HG03095 (cell line): Measurements from ENCODE around the gene LRRC71.
"Not testable (repeated sequence)": the region's sequence is repeated elsewhere in the genome, so short reads cannot be mapped to it uniquely, and the experiment has no call there.

ENCODE experiments used
- ATAC-seq: cut with Tn5 transposase; IDR thresholded peaks from one replicate; pipeline ENCODE4 v1.9.1; 2021; ENCODE audit warnings: moderate library complexity; ENCODE audit not compliant: unreplicated experiment

Gene LRRC71

DNA sequence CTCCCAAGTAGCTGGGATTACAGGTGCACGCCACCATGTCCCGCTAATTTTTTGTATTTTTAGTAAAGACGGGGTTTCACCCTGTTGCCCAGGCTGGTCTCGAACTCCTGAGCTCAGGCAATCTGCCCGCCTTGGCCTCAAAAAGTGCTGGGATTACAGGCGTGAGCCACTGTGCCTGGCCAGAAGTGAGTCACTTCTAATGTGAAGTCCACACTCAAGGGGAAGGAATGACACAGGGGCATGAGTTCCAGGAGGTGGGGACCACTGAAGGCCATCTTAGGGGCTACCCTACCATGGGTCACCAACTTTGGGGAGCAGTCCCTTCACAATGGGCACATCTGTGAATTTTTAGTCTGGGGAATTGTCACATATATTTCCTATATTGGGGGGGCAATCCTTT lies 6.3 kb downstream of the LRRC71 start:
- ATAC-seq: not testable (repeated sequence)

DNA sequence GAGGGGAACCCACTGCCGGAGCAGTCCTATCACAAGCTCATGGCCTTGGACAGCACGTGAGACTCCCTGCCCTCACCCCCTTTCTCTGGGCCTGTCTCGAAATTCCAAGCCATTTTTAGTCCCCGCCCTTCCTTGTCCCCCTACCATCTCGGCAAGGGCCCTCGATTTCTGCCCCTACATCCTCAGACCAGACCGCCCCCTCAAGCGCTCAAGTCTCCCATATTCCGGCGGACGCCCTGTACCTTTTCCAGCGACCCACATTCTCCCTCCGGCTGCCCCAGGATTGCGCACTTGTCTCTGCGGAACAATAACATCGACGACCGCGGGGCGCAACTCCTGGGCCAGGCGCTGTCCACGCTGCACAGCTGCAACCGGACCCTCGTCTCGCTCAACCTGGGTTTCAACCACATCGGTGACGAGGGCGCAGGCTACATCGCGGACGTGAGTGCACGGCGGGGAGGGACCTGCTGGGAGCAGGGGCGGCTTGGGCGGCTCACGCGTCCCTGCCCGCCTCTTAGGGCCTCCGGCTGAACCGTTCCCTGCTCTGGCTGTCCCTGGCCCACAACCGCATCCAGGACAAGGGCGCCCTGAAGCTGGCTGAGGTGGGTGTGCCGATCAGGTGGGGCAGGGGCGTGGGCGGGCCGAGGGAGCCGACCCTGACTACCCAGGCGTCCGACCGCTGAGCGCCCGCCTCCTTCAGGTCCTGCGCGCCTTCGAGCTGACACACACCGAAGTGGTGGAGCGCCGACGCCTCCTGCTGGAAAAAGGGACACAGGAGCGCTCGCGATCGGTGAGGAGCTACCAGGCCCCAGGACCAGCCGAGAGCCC lies 7.0 kb downstream of the LRRC71 start:
- ATAC-seq: no peak

DNA sequence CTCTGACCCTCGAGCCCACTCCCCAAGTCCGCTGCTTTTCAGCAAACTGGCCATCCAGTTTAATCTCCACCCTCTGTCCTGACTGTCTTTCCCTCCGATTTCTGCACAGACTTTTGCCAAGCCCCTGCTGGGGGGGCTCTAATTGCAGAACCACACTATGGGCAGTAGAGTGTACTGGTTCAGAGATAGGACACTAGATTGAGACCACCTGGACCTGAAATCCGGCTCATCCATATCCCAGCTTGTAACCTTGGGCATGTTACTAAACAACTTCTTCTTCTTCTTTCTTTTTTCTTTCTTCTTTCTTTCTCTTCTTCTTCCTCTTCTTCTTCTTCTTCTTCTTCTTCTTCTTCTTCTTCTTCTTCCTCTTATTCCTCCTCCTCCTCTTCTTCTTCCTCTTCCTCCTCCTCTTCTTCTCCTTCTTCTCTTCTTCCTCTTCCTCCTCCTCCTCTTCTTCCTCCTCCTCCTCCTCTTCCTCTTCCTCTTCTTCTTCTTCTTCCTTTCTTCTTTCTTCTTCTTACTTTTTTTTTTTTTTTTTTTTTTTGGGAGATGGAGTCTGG lies 7.7 kb downstream of the LRRC71 start:
- no peak for ATAC-seq

DNA sequence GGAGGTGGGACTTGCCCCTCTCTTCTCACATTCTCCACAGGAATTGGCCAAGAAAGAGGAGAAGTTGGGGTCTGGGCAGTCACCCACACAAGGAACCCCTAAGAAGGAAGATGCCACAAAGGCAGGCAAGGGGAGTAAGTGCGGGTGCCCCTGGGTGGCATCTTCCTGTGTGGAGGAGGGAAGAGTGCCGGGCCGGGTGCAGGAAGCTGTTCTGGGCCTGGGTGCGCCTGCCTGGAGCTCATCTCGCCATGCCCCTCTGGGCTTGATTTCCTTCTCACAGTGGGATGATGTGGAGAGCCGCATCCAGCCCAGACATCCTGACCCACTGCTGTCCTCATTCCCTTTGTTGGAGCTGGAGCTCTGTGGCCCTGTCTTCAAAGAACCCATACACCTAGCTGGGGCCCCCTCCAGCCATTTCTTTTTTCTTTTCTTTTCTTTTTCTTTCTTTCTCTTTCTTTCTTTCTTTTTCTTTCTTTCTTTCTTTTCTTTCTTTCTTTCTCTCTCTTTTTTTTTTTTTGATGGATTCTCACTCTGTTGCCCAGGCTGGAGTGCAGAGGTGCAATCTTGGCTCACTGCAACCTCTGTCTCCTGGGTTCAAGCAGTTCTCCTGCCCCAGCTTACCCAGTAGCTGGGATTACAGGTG lies 9.3 kb downstream of the LRRC71 start:
- ATAC-seq: no peak

DNA sequence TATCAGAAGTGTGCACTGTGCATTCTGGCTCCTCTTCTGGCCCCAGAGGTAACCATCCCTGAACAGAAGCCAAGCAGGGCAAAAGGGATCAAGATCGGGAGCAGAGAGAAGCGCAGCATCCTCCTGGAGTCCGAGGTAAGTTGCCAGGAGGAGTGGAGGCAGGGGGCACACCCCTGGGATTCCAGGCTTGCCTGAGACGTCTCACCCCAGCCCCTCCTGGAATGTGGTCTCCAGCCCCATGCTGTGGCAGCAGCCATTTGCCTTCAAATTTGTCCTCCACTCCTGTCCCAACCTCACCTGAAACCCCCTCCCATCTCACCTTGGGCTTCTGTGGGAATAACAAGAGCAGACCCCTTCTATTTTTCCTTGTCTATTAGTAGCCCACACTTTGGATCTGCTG lies 10.1 kb downstream of the LRRC71 start:
- ATAC-seq: no peak

DNA sequence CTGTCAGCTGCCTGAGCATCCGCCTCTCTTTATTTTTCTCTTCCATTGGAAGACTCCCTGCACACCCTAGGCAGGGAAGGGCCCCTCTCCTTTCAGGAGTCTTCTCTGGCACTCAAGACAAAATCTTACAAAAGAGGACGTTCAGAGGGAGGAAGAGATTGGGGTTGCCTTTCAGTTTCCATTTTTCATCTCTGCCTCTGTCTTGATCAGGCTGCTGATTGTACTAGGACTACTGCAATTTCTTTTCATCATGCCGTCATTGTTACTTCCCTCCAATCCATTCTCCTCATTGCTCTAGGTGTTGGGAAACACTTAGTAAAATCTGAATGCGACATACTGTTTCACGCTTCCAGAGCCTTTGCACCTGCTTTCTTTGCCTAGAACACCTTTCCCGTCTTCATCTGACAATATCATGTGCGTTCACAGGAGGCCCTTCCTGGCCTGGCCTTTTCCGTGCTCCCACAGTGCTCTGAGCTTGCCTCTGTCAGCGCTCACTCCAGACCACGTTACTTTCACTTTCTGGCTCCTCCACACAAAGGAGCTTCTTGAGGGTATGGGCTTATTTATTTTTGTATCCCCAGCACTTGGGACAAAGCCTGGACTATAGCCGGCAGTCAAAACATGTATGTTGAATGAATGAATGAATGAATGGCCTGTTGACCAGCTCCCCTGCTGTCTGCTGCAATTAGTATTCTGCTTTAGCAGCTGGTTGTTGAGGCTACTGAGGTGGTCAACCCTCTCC lies 10.9 kb downstream of the LRRC71 start:
- no peak for ATAC-seq

DNA sequence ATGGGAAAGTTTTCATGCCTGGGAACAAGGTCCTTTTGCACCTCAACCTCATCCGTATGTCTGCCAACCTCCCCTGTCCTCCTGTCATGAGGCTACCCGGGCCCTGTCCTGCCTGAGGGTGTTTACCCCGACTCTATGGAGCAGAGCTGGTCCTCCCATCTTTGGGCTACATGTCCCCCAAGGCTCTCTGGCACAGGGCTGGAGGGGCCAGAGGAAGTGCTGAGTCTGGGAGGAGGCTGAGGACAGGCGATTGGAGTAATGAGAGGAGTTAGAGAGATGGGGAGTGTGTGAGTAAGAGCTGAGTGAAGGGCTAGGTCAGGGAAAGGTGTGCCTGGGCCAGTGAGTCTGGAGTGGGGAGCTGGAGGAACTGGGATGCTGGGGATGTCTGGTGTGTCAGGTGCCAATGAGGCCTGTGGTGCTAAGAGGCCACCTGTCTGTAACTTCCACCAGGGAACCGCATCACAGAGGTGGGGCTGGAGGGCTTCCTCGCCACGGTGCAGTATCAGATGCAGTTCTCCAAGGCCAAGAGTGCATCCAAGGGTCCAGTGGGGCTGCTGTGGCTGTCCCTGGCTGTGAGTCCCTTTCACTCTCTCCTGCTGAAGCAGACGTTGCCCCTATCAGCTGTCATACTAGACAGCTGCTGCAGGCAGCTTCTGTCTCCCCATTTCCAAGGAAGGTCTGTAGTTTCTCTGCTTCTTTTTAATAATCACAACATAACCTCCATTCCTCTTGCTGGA lies 11.7 kb downstream of the LRRC71 start:
- no peak for ATAC-seq

DNA sequence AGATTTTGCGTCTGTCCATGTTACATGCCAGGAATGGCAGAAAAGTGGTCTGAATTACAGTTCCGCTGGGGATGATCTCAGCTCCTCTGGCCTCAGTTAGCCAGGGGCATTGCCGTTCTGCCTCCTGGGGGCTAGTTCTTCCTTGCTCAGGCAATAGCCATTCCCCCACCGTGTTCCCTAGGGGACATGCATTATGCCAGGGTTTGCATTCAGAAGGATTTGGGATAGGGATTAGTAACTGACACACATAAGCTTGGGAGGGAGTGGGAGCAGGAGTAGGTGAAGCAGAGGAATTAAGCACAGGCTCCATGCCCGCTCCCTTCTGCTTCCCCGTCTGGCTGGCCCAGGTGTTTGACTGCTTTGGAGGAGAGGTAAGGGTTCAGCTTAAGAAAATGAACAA lies 12.7 kb downstream of the LRRC71 start:
- no peak for ATAC-seq

DNA sequence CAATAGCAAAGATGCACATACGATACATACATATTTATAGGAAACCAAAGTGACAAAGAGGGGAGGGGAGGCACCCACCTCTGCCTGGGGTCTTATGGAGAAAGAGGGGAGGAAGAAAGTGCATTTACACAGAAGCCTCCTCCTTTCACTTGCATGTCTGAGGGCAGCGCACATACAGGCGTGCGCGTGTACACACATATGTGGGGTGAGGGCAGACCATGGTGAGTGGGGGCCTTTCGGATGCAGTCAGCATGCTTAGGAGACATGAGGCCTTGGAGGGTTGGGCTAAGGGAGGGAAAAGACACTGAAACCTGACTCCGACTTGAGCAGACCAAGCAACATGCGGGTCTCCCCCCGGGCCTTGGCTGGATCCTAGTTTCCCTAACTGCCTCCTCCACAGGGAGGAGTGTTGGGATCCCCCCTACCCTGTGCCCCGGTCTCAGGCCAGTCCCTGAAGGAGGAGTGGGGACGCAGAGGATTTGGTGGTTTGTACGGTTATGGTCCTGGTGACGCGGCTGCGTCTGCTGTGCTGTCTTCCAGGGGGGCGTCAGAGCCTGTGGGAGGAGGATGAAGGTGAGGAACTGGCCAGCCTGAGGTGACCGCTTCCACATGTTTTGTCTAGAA lies 15.2 kb downstream of the LRRC71 start:
- no peak for ATAC-seq

DNA sequence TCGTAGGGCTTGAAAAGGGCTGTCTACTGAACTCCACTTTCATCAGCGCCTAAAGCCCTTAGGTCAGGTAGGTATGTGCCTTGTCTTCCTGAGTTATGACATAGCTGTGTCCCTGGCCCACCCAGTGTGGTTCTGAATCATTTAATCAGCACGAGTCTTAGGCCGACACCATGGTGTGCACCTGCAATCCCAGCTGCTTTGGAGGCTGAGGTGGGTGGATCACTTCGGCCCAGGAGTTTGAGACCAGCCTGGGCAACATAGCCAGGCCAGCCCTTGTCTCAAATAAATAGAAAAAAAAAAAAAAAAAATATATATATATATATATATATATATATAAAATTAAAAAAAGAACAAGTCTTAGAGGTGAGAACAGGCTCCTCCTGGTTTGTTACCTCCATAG lies 15.8 kb downstream of the LRRC71 start:
- no peak for ATAC-seq

DNA sequence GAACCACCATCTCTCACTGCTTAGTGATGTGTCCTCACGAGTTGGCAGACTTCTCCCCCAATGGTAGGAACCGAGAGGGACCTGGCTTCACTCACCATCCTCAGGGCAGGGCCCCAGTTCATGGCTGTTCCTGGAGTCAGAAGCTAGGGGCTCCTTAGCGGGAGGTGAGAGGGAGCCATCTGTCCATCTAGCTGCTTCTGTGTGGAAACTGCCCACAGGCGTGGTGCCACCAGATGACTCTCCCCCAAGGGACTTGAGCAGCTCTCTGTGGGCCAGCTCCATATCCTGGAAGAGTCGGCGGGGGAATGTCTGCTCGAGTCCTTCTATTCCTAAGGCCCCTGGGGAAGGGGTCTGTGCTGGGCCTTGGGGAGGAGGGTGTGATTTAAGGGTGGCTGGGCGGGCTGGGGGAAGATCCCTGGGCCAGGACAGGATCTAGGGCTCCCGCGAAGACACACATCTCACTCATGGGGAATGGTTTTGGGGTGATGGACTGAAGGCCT lies 16.3 kb downstream of the LRRC71 start:
- ATAC-seq: no peak

DNA sequence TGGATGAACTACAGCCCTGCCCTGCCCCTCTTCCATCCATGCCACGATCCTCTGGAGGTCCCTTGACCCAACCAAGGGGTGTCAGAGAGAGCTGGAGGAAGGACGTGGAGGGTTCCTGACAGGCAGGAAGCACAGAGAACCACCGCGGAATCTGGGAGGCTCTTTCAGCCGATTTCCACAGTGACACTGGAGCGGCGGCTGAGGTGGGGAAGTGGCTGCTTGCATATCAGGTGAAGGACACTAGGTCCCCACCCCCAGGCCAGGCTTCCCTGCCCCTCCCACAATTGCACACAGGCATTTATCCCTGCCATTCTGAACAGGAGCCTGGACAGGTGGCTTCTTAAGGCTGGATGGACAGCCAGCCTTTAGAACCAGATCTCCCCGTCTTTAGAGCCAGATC lies 17.5 kb downstream of the LRRC71 start:
- ATAC-seq: no peak

DNA sequence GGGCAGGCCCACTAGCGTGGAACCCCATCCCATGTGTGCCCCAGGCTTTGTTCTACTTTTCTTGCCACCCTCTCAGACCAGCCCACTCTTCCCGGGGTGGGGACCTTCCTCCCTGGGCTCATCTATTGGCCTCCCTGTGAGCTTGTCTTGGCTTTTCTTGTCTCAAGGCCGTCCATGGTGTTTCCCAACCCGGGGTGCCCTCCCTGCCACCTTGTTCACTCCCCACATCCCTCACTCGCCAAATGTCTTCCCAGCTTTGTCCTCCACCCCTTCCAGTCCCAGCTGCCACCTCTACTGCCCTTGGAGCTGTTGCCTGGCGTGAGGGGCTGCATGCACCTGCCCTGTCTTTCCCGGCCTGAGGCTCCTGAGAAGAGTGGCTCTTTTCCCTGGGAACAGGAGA lies 18.4 kb downstream of the LRRC71 start:
- no peak for ATAC-seq

DNA sequence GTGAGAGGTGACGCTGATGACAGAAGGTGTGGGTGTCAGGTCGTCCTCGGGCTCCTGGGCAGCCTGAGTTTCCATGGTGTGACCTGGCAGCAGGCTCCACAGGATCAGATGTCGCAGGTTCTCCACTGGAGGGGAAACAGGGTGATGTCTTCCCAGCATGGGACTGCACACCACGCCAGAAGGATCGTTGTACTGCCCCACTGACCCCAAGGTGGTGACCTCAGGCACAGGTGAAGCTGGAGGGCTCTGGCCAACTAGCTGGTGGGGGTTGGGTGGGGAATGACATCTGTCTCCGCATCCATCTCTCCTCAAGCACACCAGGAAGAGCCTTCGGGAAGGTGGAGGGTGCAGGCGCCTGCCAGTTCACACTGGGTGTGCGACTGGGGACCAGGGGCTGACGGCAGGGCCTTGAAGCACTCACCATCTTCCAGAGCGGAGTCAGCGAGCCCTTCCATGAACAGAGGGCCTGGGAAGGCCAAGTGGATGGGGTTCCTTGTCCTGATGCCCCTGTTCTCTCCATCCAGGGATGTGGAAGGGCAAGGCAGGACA lies 19.4 kb downstream of the LRRC71 start:
- ATAC-seq: no peak

DNA sequence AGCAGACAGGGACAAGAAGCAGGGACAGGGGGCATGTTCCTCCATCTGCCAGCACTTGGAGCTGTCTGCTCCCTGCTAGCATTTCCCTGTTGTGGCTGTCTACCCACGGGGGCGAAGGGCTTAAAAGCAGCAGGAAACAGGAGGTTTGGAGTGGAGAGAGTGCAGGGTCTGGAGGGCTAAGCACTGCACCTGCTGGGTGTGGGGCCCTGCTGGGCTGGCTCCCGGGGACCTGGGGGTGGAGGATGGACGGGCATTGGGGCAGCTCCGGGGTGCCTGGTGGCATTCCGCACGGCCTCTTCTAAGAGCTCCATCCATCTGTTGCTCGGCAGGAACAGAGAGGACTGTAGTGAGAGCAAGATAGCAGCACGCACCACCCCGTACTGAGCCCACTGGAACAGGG lies 21.2 kb downstream of the LRRC71 start:
- no peak for ATAC-seq

DNA sequence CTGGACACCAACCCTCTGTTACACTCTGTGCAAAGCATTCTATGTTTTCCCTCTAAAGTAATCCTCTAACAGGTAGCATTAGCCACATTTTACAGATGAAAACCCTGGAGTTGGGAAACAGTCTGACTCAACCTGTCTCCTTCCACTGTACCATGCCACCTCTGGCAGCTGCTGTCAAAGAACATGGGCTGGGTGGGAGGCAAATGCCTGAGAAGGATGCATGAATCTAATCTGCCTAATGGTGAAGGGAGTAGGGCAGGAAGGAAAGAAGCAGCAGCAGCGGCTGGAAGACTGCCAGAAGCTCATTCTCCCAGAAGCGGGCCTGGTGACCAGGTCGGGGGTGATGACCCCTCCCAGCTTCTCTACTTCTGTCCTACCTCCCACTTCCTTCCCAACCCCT lies 21.7 kb downstream of the LRRC71 start:
- no peak for ATAC-seq

DNA sequence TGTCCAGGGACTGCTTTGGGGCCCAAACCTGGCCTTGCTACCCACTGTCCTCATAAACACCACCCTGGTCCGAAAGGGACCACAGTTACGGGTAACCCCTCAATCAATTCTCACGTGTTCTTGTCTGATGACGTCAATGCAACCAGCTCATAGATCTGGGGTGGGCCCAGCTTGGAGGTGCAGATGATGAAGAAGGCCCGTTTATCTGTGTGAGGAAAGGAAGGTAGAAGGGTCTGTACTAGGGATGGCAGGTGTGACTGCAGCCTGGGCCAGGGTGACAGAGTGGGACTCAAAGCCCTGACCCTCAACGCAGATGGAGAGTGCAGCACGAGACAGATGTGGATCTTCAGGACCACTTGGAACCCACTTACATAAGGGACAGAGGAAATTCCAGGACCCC lies 22.1 kb downstream of the LRRC71 start:
- ATAC-seq: no peak

DNA sequence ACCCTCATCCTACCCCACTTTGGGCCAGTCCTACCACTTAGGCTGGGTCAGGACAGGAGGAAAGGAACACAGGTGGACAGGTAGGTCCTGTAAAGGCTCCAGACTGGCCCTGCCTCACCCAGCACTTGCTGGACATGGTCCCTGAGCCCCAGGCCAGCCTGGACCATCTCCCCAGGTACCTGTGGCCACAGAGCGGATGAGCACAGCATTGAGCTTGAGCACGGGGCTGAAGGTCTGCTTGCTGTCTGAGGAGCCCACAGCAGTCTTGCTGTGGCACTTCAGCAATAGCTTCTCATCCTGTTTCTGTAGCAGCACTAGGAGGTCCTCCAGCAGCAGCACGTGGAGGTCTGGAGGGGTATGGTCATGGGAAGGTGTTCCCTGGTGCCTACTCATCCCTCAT lies 23.3 kb downstream of the LRRC71 start:
- no peak for ATAC-seq

DNA sequence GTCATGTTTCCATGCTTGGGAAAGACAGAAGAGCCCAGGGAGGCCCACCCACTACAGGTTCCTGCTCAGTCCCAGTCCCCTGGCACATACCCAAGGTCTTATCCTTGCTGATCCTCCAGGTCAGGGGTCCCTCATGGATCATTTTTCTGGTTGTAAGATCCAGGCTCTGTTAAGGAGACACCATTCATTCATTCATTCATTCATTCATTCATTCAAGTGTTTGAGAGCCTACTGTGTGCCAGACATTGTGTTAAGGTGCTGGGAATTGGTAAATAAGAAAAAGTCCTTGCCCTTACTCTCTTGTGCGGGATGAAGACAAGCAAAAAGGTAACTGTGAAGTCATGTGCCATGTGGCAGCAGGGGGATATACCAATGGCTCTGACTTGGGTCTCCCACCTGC lies 23.8 kb downstream of the LRRC71 start:
- ATAC-seq: no peak

DNA sequence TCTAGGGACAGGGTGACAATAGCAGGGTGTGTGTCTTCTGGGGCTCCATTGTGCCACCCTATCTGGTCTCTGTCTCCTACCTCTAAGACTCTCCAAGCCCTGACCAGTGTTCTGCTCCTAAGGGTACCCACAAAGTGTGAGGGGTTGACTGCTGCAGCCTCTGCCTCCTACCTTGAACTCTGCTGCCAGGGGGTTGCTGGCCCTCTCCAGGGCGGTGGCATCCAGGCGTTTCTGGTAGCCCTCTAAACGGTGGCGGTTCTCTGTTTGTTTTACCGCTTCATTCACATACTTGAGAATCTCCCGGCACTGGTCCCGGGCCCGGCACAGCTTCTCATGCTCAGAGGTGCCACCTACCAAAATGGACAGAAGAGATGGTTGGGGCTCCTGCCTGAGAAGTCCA lies 24.4 kb downstream of the LRRC71 start:
- no peak for ATAC-seq
